HepG2 (cell line): ENCODE measurements around the gene RASA1. TPM values are rescaled to one million over a fixed set of nuclear protein-coding genes. Genes with fewer than 3 reads are reported as not detected.
A peak's percentile ranks its signal among the peaks of the same experiment; 100 is the strongest.

ENCODE experiments used
- CC2D1A ChIP-seq: sonication (generic); formaldehyde crosslinking; IDR thresholded peaks from 2 replicates; pipeline ENCODE4 v1.8.1; 2023; ENCODE audit warnings: mild to moderate bottlenecking, missing genetic modification reagents
- KLF6 ChIP-seq: IDR thresholded peaks from 2 replicates; pipeline ENCODE4 v1.8.0; 2016; ENCODE audit warnings: missing biosample characterization, missing genetic modification reagents
- NCOA2 ChIP-seq: sonication (generic); formaldehyde crosslinking; IDR thresholded peaks from 2 replicates; pipeline ENCODE4 v1.8.0; 2022; ENCODE audit warnings: inconsistent platforms
- NCOA5 ChIP-seq: sonication (generic); formaldehyde crosslinking; IDR thresholded peaks from 2 replicates; pipeline ENCODE4 v1.4.0; 2020; ENCODE audit warnings: missing genetic modification reagents
- NR2F1 ChIP-seq, 2 experiments: fragments of 450-650 bp in 1 of 2; formaldehyde crosslinking in 1 of 2; IDR thresholded peaks; 2 replicates each; pipeline versions ENCODE4 v1.5.0 to v1.6.1; 2016 to 2020; ENCODE audit warnings: mild to moderate bottlenecking in 1 of 2, missing compliant biosample characterization in 1 of 2, missing genetic modification reagents in 1 of 2, moderate library complexity in 1 of 2
- RFXANK ChIP-seq: IDR thresholded peaks from 2 replicates; pipeline ENCODE4 v1.6.1; 2016
- SMAD9 ChIP-seq: sonication (generic); formaldehyde crosslinking; IDR thresholded peaks from 2 replicates; pipeline ENCODE4 v1.5.1; 2020; ENCODE audit warnings: mild to moderate bottlenecking, missing genetic modification reagents
- SMC3 ChIP-seq: IDR thresholded peaks from 2 replicates; pipeline ENCODE4 v1.6.1; 2011; ENCODE audit warnings: low read length, improper control_type of control experiment
- SP2 ChIP-seq: sonication (generic); formaldehyde crosslinking; IDR thresholded peaks from 2 replicates; pipeline ENCODE4 v1.5.1; 2020; ENCODE audit warnings: mild to moderate bottlenecking, missing genetic modification reagents
- TP53 ChIP-seq: sonication (generic); formaldehyde crosslinking; conservative IDR thresholded peaks from 2 replicates; pipeline ENCODE4 v1.4.0; 2020; ENCODE audit warnings: missing genetic modification reagents
- ZNF17 ChIP-seq: sonication (generic); formaldehyde crosslinking; IDR thresholded peaks from 2 replicates; pipeline ENCODE4 v1.5.0; 2020; ENCODE audit warnings: mild to moderate bottlenecking, missing genetic modification reagents
- ZNF205 ChIP-seq: IDR thresholded peaks from 2 replicates; pipeline ENCODE4 v1.6.1; 2018; ENCODE audit warnings: missing biosample characterization, missing genetic modification reagents
- ZNF616 ChIP-seq: sonication (generic); formaldehyde crosslinking; IDR thresholded peaks from 2 replicates; pipeline ENCODE4 v1.5.0; 2020; ENCODE audit warnings: low read depth, mild to moderate bottlenecking, missing genetic modification reagents
- ZSCAN29 ChIP-seq: sonication (generic); formaldehyde crosslinking; conservative IDR thresholded peaks from 2 replicates; pipeline ENCODE4 v1.4.0; 2020; ENCODE audit warnings: mild to moderate bottlenecking, missing genetic modification reagents
- ZSCAN5A ChIP-seq: sonication (generic); formaldehyde crosslinking; IDR thresholded peaks from 2 replicates; pipeline ENCODE4 v1.8.0; 2022; ENCODE audit warnings: mild to moderate bottlenecking, missing genetic modification reagents, borderline replicate concordance
- polyA plus RNA-seq, 8 experiments: library from polyadenylated mRNA; depleted of rRNA in 3 of 8; stranded (reverse) in 7 of 8; unstranded in 1 of 8; fragments of >200 nt; fragmentation: Illumina TruSeq in 4 of 8; extraction: Trizol in 4 of 8; gene quantifications; 2 replicates each; pipeline versions ENCODE4 v1.2.1 to v1.2.3, GENCODE V29; 2011 to 2016; ENCODE audit warnings: low read depth in 4 of 8, missing spikeins in 1 of 8, mixed read lengths in 1 of 8; ENCODE audit not compliant: insufficient read depth in 1 of 8
- total RNA-seq, 5 experiments: library from RNA; depleted of rRNA; stranded (reverse); fragments of >200 nt; fragmentation: Illumina TruSeq; extraction: Trizol; gene quantifications; 2 replicates each; pipeline ENCODE4 v1.2.3, GENCODE V29; 2016; ENCODE audit warnings: low read depth in 1 of 5
- TF ChIP-seq, protein P1 (sequence below): sonication (generic); formaldehyde crosslinking; IDR thresholded peaks from 2 replicates; pipeline ENCODE4 v1.9.0; 2022; ENCODE audit warnings: low read depth, missing genetic modification reagents
- TF ChIP-seq, protein P2 (sequence below): IDR thresholded peaks from 2 replicates; pipeline ENCODE4 v1.6.1; 2016
- TF ChIP-seq, protein P3 (sequence below): sonication (generic); formaldehyde crosslinking; IDR thresholded peaks from 2 replicates; pipeline ENCODE4 v1.4.0; 2020; ENCODE audit warnings: missing genetic modification reagents
- TF ChIP-seq, protein P4 (sequence below): sonication (generic); formaldehyde crosslinking; conservative IDR thresholded peaks from 2 replicates; pipeline ENCODE4 v1.4.0; 2020; ENCODE audit warnings: missing genetic modification reagents
- TF ChIP-seq, protein P5 (sequence below): sonication (generic); formaldehyde crosslinking; IDR thresholded peaks from 2 replicates; pipeline ENCODE4 v1.4.0; 2020; ENCODE audit warnings: mild to moderate bottlenecking, missing genetic modification reagents

RASA1 gene
- total and polyA plus RNA-seq, 2 of the 13 experiments (the other 11 are each of a cell fraction or from before 2014, with no cell fraction given) = 19.5 to 20.5 TPM

DNA sequence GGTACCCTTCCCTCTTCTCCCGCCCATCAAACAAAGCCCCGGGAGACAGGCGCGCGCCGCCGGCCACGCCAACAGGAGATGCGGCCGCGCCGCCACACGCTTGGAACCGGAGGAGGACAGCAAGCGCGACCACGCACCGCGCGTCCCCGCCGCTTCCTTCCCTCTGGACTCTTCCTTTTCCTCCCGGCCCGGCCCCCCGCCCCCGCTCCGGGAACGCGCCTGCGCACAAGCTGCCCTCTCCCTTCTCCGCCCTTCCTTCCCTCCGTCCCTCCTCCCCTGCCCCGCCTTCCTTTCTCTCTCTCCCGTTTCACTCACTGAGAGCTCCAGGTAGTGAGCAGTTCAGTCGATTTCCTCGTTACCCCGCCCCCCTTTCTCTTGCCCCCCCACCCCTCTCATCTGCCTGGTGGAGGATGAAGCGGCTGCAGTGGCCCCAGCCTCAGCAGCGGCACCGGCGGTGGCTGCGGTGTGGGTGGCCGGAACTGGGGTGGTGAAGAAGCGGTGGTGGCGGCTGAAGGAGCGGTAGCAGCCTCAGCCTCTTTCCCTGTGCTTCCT is at the start of gene RASA1 (continued):
- TF ChIP-seq, protein P1, sequence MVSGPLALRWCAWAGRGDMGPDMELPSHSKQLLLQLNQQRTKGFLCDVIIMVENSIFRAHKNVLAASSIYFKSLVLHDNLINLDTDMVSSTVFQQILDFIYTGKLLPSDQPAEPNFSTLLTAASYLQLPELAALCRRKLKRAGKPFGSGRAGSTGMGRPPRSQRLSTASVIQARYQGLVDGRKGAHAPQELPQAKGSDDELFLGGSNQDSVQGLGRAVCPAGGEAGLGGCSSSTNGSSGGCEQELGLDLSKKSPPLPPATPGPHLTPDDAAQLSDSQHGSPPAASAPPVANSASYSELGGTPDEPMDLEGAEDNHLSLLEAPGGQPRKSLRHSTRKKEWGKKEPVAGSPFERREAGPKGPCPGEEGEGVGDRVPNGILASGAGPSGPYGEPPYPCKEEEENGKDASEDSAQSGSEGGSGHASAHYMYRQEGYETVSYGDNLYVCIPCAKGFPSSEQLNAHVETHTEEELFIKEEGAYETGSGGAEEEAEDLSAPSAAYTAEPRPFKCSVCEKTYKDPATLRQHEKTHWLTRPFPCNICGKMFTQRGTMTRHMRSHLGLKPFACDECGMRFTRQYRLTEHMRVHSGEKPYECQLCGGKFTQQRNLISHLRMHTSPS (CRISPR knock-in tag) = 0 out of 2 replicates have a peak, but pooled peaks have one; percentile 26
- TF ChIP-seq TP53 (CRISPR knock-in tag) (no peak), SMAD9 (no peak), ZSCAN29 (CRISPR knock-in tag) (0 out of 2 replicates have a peak, but pooled peaks have one; percentile 28), NCOA5 (CRISPR knock-in tag) (no peak), ZNF17 (CRISPR knock-in tag) (no peak), ZNF616 (CRISPR knock-in tag) (peak; percentile 39; the same call in 1 of the 2 replicates), NR2F1 (CRISPR knock-in tag; IDR thresholded peaks at IDR 0.05) (no peak), SMC3 (no peak), ZNF205 (no peak), KLF6 (CRISPR knock-in tag) (no peak), ZSCAN5A (CRISPR knock-in tag) (no peak), CC2D1A (CRISPR knock-in tag) (no peak), SP2 (no peak), NCOA2 (CRISPR knock-in tag) (no peak), RFXANK (no peak)
- TF ChIP-seq, protein P2, sequence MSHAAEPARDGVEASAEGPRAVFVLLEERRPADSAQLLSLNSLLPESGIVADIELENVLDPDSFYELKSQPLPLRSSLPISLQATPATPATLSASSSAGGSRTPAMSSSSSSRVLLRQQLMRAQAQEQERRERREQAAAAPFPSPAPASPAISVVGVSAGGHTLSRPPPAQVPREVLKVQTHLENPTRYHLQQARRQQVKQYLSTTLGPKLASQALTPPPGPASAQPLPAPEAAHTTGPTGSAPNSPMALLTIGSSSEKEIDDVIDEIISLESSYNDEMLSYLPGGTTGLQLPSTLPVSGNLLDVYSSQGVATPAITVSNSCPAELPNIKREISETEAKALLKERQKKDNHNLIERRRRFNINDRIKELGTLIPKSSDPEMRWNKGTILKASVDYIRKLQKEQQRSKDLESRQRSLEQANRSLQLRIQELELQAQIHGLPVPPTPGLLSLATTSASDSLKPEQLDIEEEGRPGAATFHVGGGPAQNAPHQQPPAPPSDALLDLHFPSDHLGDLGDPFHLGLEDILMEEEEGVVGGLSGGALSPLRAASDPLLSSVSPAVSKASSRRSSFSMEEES (CRISPR knock-in tag) = no peak
- TF ChIP-seq, protein P3, sequence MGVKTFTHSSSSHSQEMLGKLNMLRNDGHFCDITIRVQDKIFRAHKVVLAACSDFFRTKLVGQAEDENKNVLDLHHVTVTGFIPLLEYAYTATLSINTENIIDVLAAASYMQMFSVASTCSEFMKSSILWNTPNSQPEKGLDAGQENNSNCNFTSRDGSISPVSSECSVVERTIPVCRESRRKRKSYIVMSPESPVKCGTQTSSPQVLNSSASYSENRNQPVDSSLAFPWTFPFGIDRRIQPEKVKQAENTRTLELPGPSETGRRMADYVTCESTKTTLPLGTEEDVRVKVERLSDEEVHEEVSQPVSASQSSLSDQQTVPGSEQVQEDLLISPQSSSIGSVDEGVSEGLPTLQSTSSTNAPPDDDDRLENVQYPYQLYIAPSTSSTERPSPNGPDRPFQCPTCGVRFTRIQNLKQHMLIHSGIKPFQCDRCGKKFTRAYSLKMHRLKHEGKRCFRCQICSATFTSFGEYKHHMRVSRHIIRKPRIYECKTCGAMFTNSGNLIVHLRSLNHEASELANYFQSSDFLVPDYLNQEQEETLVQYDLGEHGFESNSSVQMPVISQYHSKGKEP = no peak
- TF ChIP-seq, protein P4, sequence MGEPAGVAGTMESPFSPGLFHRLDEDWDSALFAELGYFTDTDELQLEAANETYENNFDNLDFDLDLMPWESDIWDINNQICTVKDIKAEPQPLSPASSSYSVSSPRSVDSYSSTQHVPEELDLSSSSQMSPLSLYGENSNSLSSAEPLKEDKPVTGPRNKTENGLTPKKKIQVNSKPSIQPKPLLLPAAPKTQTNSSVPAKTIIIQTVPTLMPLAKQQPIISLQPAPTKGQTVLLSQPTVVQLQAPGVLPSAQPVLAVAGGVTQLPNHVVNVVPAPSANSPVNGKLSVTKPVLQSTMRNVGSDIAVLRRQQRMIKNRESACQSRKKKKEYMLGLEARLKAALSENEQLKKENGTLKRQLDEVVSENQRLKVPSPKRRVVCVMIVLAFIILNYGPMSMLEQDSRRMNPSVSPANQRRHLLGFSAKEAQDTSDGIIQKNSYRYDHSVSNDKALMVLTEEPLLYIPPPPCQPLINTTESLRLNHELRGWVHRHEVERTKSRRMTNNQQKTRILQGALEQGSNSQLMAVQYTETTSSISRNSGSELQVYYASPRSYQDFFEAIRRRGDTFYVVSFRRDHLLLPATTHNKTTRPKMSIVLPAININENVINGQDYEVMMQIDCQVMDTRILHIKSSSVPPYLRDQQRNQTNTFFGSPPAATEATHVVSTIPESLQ (CRISPR knock-in tag) = no peak
- TF ChIP-seq, protein P5, sequence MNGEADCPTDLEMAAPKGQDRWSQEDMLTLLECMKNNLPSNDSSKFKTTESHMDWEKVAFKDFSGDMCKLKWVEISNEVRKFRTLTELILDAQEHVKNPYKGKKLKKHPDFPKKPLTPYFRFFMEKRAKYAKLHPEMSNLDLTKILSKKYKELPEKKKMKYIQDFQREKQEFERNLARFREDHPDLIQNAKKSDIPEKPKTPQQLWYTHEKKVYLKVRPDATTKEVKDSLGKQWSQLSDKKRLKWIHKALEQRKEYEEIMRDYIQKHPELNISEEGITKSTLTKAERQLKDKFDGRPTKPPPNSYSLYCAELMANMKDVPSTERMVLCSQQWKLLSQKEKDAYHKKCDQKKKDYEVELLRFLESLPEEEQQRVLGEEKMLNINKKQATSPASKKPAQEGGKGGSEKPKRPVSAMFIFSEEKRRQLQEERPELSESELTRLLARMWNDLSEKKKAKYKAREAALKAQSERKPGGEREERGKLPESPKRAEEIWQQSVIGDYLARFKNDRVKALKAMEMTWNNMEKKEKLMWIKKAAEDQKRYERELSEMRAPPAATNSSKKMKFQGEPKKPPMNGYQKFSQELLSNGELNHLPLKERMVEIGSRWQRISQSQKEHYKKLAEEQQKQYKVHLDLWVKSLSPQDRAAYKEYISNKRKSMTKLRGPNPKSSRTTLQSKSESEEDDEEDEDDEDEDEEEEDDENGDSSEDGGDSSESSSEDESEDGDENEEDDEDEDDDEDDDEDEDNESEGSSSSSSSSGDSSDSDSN (CRISPR knock-in tag) = peak; percentile 84
